SK-N-SH (cell line): ENCODE measurements around the gene CD99L2. TPM values are rescaled to one million over a fixed set of nuclear protein-coding genes. Genes with fewer than 3 reads are reported as not detected.

ENCODE experiments used
- CTCF ChIA-PET: fragments of 300-600, 350-600 bp; formaldehyde crosslinking; extraction: SDS; loops from one replicate; lab custom pipeline; 2021; lab: Yijun Ruan, JAX
- POLR2A ChIA-PET: fragments of 350-600 bp; sonication (Branson Sonifier 250); formaldehyde crosslinking; extraction: SDS; loops from one replicate; lab custom pipeline; 2020; ENCODE audit warnings: antibody characterized with exemption, inconsistent platforms; lab: Yijun Ruan, JAX
- DNase-seq: peaks from one replicate; pipeline ENCODE4 v3.0.0; 2012
- H2AFZ ChIP-seq: fragments of 200-600 bp; sonication (generic); 2 replicates; pipeline ENCODE4 v1.8.1; 2016; ENCODE audit warnings: antibody characterized with exemption, mild to moderate bottlenecking, low read depth
- H3F3A ChIP-seq: fragments of 200-600 bp; sonication (generic); replicated peaks from 2 replicates; pipeline ENCODE3; 2016; ENCODE audit warnings: antibody characterized with exemption, mild to moderate bottlenecking; ENCODE audit not compliant: insufficient read depth
- H3K27ac ChIP-seq, 2 experiments: fragments of 200-500 bp in 1 of 2; fragments of 200-600 bp in 1 of 2; sonication (Bioruptor generic) in 1 of 2; sonication (generic), shearing (Covaris generic) in 1 of 2; 2 replicates each; pipeline versions ENCODE4 v1.5.1 to v1.6.1; 2014 to 2016; ENCODE audit warnings: low read depth in 2 of 2, inconsistent platforms in 1 of 2, low read length in 1 of 2, mild to moderate bottlenecking in 1 of 2, mixed read lengths in 1 of 2
- H3K27me3 ChIP-seq: fragments of 200-600 bp; sonication (generic), shearing (Covaris generic); 2 replicates; pipeline ENCODE4 v1.6.1; 2016; ENCODE audit warnings: mixed run types; ENCODE audit not compliant: insufficient read depth
- H3K36me3 ChIP-seq, 2 experiments: fragments of 200-500 bp in 1 of 2; fragments of 200-600 bp in 1 of 2; sonication (Bioruptor generic) in 1 of 2; sonication (generic) in 1 of 2; replicated peaks in 1 of 2; 2 replicates each; pipeline versions ENCODE3 to v1.5.1; 2014 to 2016; ENCODE audit warnings: low read length in 1 of 2, mild to moderate bottlenecking in 1 of 2; ENCODE audit not compliant: insufficient read depth in 2 of 2, control insufficient read depth in 1 of 2
- H3K4me1 ChIP-seq, 2 experiments: fragments of 200-500 bp in 1 of 2; fragments of 200-600 bp in 1 of 2; sonication (Bioruptor generic) in 1 of 2; sonication (generic), shearing (Covaris generic) in 1 of 2; 2 replicates each; pipeline versions ENCODE4 v1.5.1 to v1.6.1; 2014 to 2016; ENCODE audit warnings: low read depth in 1 of 2, low read length in 1 of 2, mixed run types in 1 of 2; ENCODE audit not compliant: insufficient read depth in 2 of 2, control insufficient read depth in 1 of 2
- H3K4me2 ChIP-seq: fragments of 200-600 bp; sonication (generic), shearing (Covaris generic); 2 replicates; pipeline ENCODE4 v1.6.1; 2017; ENCODE audit warnings: mixed run types
- H3K4me3 ChIP-seq, 2 experiments: fragments of 200-500 bp in 1 of 2; fragments of 200-600 bp in 1 of 2; sonication (Bioruptor generic) in 1 of 2; sonication (generic), shearing (Covaris generic) in 1 of 2; 2 replicates each; pipeline versions ENCODE4 v1.5.1 to v1.8.1; 2014 to 2016; ENCODE audit warnings: low read depth in 2 of 2, inconsistent platforms in 1 of 2, low read length in 1 of 2, mild to moderate bottlenecking in 1 of 2, mixed read lengths in 1 of 2, moderate library complexity in 1 of 2
- H3K79me2 ChIP-seq: fragments of 200-600 bp; sonication (generic); 2 replicates; pipeline ENCODE4 v1.8.1; 2017; ENCODE audit warnings: mild to moderate bottlenecking; ENCODE audit not compliant: insufficient read depth
- H3K9ac ChIP-seq: fragments of 200-600 bp; sonication (generic); 2 replicates; pipeline ENCODE4 v1.6.1; 2017; ENCODE audit warnings: mixed run types
- H3K9me2 ChIP-seq: fragments of 200-600 bp; sonication (generic); 2 replicates; pipeline ENCODE4 v1.6.1; 2017; ENCODE audit warnings: mixed run types
- H3K9me3 ChIP-seq: fragments of 200-600 bp; sonication (generic); 2 replicates; pipeline ENCODE4 v1.6.1; 2017; ENCODE audit warnings: mixed run types, mild to moderate bottlenecking, moderate library complexity
- H4K20me1 ChIP-seq: fragments of 200-600 bp; sonication (generic); 2 replicates; pipeline ENCODE4 v1.6.1; 2017; ENCODE audit warnings: mild to moderate bottlenecking, mixed run types; ENCODE audit not compliant: insufficient read depth
- CHD2 ChIP-seq: fragments of 150-350 bp; IDR thresholded peaks from 2 replicates; pipeline ENCODE4 v1.6.1; 2018; ENCODE audit warnings: low read length; ENCODE audit not compliant: partially characterized antibody
- ELF1 ChIP-seq: IDR thresholded peaks from 2 replicates; pipeline ENCODE4 v1.4.0; 2012
- FOSL2 ChIP-seq: IDR thresholded peaks from 2 replicates; pipeline ENCODE4 v1.4.0; 2012; ENCODE audit warnings: low read depth, mild to moderate bottlenecking, moderate library complexity, borderline replicate concordance
- FOXM1 ChIP-seq: IDR thresholded peaks from 2 replicates; pipeline ENCODE4 v1.4.0; 2012; ENCODE audit warnings: low read depth, mild to moderate bottlenecking
- GATA2 ChIP-seq: sonication (generic); formaldehyde crosslinking; IDR thresholded peaks from 2 replicates; pipeline ENCODE4 v1.5.0; 2020; ENCODE audit warnings: mild to moderate bottlenecking, missing genetic modification reagents
- NFIC ChIP-seq: IDR thresholded peaks from 2 replicates; pipeline ENCODE4 v1.4.0; 2012; ENCODE audit warnings: borderline replicate concordance
- RCOR1 ChIP-seq: fragments of 150-350 bp; IDR thresholded peaks from 2 replicates; pipeline ENCODE4 v1.6.1; 2017; ENCODE audit warnings: antibody characterized with exemption, low read length
- RFX5 ChIP-seq: IDR thresholded peaks from 2 replicates; pipeline ENCODE4 v1.6.1; 2012; ENCODE audit warnings: mild to moderate bottlenecking, improper control_type of control experiment, low read length
- RXRA ChIP-seq: IDR thresholded peaks from 2 replicates; pipeline ENCODE4 v1.4.0; 2012; ENCODE audit warnings: low read depth, mild to moderate bottlenecking, borderline replicate concordance
- SMC3 ChIP-seq: IDR thresholded peaks from 2 replicates; pipeline ENCODE4 v1.6.1; 2012; ENCODE audit warnings: low read depth, low read length, improper control_type of control experiment
- TCF12 ChIP-seq: IDR thresholded peaks from 2 replicates; pipeline ENCODE4 v1.4.0; 2012
- WGBS: methylation state at CpG from one replicate; pipeline ENCODE4 v1.1.6; 2017; ENCODE audit warnings: low lambda C conversion rate; 5-methylcytosine and 5-hydroxymethylcytosine counted together
- polyA plus RNA-seq, 3 experiments: library from polyadenylated mRNA; depleted of rRNA; stranded (reverse); fragments of >200 nt; gene quantifications; 2 replicates each; pipeline ENCODE4 v1.2.3, GENCODE V29; 2012
- TF ChIP-seq, protein P1 (sequence below): fragments of 200-600 bp; sonication (generic); IDR thresholded peaks from 2 replicates; pipeline ENCODE4 v1.6.1; 2017; ENCODE audit warnings: antibody characterized with exemption, mild to moderate bottlenecking, moderate library complexity
- TF ChIP-seq, protein P2 (sequence below): IDR thresholded peaks from 2 replicates; pipeline ENCODE4 v1.6.1; 2012; ENCODE audit warnings: mild to moderate bottlenecking, low read depth, low read length, moderate library complexity
- TF ChIP-seq, protein P3 (sequence below): IDR thresholded peaks from 2 replicates; pipeline ENCODE4 v1.4.0; 2012; ENCODE audit warnings: low read depth, borderline replicate concordance

CD99L2 gene
- polyA plus RNA-seq, 1 of the 3 experiments (the other 2 are of a cell fraction) = 57.7 TPM

DNA sequence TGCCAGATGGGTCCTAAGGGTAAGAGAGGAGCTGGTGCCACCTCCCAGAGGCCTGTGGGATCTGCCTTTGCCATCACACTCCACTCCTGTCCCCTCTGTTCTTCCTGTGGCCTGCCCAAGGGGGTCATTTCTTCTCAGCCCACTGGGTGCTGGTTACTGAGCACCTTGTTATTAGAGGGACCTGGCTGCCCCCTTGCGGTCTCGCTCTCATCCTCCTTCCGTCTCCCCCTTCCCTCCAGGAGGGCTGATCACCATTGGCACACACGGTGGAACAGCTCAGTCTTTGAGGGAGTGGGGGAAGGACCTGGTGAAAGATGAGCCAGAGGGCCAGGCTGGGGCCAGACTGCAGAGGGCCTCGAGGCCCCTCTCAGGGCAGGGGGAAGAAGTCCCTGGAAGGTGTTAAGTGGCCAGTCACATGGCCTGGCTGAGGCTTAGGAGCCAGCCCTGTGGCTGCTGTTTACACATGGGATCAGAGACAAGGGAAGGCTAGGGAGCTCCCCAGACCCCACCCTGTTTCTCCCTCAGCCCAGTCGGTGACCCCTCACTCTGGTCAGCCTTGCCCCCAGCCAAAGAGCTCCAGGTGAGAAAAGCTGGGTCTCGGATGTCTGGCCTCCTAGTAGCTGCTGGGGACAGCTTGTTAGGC is 137.2 kb downstream of the CD99L2 start:
- TF ChIP-seq, protein P1, sequence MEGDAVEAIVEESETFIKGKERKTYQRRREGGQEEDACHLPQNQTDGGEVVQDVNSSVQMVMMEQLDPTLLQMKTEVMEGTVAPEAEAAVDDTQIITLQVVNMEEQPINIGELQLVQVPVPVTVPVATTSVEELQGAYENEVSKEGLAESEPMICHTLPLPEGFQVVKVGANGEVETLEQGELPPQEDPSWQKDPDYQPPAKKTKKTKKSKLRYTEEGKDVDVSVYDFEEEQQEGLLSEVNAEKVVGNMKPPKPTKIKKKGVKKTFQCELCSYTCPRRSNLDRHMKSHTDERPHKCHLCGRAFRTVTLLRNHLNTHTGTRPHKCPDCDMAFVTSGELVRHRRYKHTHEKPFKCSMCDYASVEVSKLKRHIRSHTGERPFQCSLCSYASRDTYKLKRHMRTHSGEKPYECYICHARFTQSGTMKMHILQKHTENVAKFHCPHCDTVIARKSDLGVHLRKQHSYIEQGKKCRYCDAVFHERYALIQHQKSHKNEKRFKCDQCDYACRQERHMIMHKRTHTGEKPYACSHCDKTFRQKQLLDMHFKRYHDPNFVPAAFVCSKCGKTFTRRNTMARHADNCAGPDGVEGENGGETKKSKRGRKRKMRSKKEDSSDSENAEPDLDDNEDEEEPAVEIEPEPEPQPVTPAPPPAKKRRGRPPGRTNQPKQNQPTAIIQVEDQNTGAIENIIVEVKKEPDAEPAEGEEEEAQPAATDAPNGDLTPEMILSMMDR = no peak
- TF ChIP-seq, protein P2, sequence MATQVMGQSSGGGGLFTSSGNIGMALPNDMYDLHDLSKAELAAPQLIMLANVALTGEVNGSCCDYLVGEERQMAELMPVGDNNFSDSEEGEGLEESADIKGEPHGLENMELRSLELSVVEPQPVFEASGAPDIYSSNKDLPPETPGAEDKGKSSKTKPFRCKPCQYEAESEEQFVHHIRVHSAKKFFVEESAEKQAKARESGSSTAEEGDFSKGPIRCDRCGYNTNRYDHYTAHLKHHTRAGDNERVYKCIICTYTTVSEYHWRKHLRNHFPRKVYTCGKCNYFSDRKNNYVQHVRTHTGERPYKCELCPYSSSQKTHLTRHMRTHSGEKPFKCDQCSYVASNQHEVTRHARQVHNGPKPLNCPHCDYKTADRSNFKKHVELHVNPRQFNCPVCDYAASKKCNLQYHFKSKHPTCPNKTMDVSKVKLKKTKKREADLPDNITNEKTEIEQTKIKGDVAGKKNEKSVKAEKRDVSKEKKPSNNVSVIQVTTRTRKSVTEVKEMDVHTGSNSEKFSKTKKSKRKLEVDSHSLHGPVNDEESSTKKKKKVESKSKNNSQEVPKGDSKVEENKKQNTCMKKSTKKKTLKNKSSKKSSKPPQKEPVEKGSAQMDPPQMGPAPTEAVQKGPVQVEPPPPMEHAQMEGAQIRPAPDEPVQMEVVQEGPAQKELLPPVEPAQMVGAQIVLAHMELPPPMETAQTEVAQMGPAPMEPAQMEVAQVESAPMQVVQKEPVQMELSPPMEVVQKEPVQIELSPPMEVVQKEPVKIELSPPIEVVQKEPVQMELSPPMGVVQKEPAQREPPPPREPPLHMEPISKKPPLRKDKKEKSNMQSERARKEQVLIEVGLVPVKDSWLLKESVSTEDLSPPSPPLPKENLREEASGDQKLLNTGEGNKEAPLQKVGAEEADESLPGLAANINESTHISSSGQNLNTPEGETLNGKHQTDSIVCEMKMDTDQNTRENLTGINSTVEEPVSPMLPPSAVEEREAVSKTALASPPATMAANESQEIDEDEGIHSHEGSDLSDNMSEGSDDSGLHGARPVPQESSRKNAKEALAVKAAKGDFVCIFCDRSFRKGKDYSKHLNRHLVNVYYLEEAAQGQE = no peak
- no peak for TF ChIP-seq RCOR1
- no peak for TF ChIP-seq TCF12
- no peak for TF ChIP-seq CHD2
- no peak for TF ChIP-seq ELF1
- TF ChIP-seq FOSL2 = no peak
- TF ChIP-seq RFX5 = no peak
- no peak for TF ChIP-seq RXRA
- no peak for TF ChIP-seq FOXM1
- no peak for TF ChIP-seq SMC3
- TF ChIP-seq NFIC = no peak
- TF ChIP-seq, protein P3, sequence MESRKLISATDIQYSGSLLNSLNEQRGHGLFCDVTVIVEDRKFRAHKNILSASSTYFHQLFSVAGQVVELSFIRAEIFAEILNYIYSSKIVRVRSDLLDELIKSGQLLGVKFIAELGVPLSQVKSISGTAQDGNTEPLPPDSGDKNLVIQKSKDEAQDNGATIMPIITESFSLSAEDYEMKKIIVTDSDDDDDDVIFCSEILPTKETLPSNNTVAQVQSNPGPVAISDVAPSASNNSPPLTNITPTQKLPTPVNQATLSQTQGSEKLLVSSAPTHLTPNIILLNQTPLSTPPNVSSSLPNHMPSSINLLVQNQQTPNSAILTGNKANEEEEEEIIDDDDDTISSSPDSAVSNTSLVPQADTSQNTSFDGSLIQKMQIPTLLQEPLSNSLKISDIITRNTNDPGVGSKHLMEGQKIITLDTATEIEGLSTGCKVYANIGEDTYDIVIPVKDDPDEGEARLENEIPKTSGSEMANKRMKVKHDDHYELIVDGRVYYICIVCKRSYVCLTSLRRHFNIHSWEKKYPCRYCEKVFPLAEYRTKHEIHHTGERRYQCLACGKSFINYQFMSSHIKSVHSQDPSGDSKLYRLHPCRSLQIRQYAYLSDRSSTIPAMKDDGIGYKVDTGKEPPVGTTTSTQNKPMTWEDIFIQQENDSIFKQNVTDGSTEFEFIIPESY = no peak
- no peak for TF ChIP-seq GATA2 (CRISPR knock-in tag)
- Histone ChIP-seq H3K36me3 (no peaks in the 10 kb centered on the region), H4K20me1 (no peaks in the 10 kb centered on the region), H3K27ac (no peak overlapping the region), H3K4me1 (no peaks in the 10 kb centered on the region), H3K9ac (no peak overlapping the region), H3K9me3 (no peaks in the 10 kb centered on the region), H3F3A (no peaks in the 10 kb centered on the region), H3K4me2 (no peak overlapping the region), H3K9me2 (no peaks in the 10 kb centered on the region), H3K79me2 (no peaks in the 10 kb centered on the region), H3K4me3 (no peak overlapping the region), H2AFZ (no peak overlapping the region), H3K27me3 (peaks cover 7% of the 10 kb centered on the region; the same call in 1 of the 2 replicates)
- ChIA-PET POLR2A (interaction anchor here (0.7 kb wide), 1 partner anchor 29 kb away, joined by 3 read pairs; no protein-coding TSS in a partner anchor), CTCF (interaction anchor here (1.6 to 4.0 kb wide), 2 partner anchors 10 to 320 kb away, joined by 6 to 43 read pairs; no protein-coding TSS in a partner anchor)
- WGBS = 52% methylated on average over 6 of the region's 7 CpGs
- DNase-seq = no peak
